HepG2 (cell line): Measurements from ENCODE around the gene ZFHX3. TPM values are rescaled to one million over a fixed set of nuclear protein-coding genes. Genes with fewer than 3 reads are reported as not detected.
A peak's percentile ranks its signal among the peaks of the same experiment; 100 is the strongest.

Source experiments
- ATAC-seq: fragments of 200-7000 bp; cut with Tn5 transposase; 3 replicates; pipeline ENCODE4 v1.9.1; 2020; ENCODE audit warnings: mild to moderate bottlenecking, moderate library complexity
- BruUV-seq: library from RNA; stranded (reverse); fragments of 400-500 nt; replicated peaks from 2 replicates; lab custom pipeline; 2021; lab: Mats Ljungman, UMichigan
- CTCF ChIA-PET: fragments of 300-600 bp; formaldehyde crosslinking; extraction: SDS; loops from one replicate; lab custom pipeline; 2021; ENCODE audit warnings: low total read pairs, inconsistent platforms, low intra/inter-chr PET ratio; lab: Yijun Ruan, JAX
- POLR2A ChIA-PET: fragments of 350-600 bp; sonication (Branson Sonifier 250); formaldehyde crosslinking; loops from one replicate; lab custom pipeline; 2020; ENCODE audit warnings: antibody characterized with exemption, inconsistent platforms; lab: Yijun Ruan, JAX
- DNase-seq: peaks from one replicate; pipeline ENCODE4 v3.0.0-alpha.2; 2015; ENCODE audit warnings: low spot score
- FAIRE-seq: peaks from 3 replicates; lab custom pipeline; 2011; peaks lifted over from hg19 to GRCh38; lab: Jason Lieb, UNC
- H2AFZ ChIP-seq: one replicate; pipeline ENCODE4 v1.6.1; 2011; ENCODE audit warnings: low read length, inconsistent platforms
- H3K27ac ChIP-seq: fragments of 300-600 bp; 3 replicates; pipeline ENCODE4 v1.8.0; 2011; ENCODE audit warnings: mixed run types, mild to moderate bottlenecking, mixed read lengths, low read length, inconsistent platforms; ENCODE audit not compliant: insufficient read depth; ENCODE audit errors: extremely low read length
- H3K27me3 ChIP-seq, 2 experiments: fragments of 200-600 bp in 1 of 2; 2 replicates in 1 of 2; 3 replicates in 1 of 2; pipeline versions ENCODE4 v1.6.0 to v1.8.0; 2011; ENCODE audit warnings: low read length in 2 of 2, mild to moderate bottlenecking in 2 of 2, moderate library complexity in 2 of 2, inconsistent platforms in 1 of 2; ENCODE audit not compliant: insufficient read depth in 2 of 2, control insufficient read depth in 1 of 2
- H3K36me3 ChIP-seq, 2 experiments: fragments of 200-600 bp in 1 of 2; replicated peaks in 1 of 2; 2 replicates in 1 of 2; 3 replicates in 1 of 2; pipeline versions ENCODE4 v1.5.1 to v1.8.0; 2011; ENCODE audit warnings: low read length in 2 of 2, inconsistent platforms in 1 of 2; ENCODE audit not compliant: insufficient read depth in 2 of 2, control insufficient read depth in 1 of 2
- H3K4me1 ChIP-seq: 2 replicates; pipeline ENCODE4 v1.5.1; 2012; ENCODE audit warnings: low read length, inconsistent platforms; ENCODE audit not compliant: insufficient read depth
- H3K4me2 ChIP-seq: 2 replicates; pipeline ENCODE4 v1.6.0; 2011; ENCODE audit warnings: low read depth, low read length, inconsistent platforms
- H3K4me3 ChIP-seq, 3 experiments: fragments of 200-600 bp in 1 of 3; sonication (generic), shearing (Covaris generic) in 1 of 3; replicated peaks in 1 of 3; 2 replicates each; pipeline ENCODE4 v1.5.1; 2011 to 2016; ENCODE audit warnings: low read length in 3 of 3, inconsistent platforms in 2 of 3, low read depth in 2 of 3, mild to moderate bottlenecking in 2 of 3, control low read depth in 1 of 3, mixed read lengths in 1 of 3; ENCODE audit not compliant: insufficient read depth in 1 of 3
- H3K79me2 ChIP-seq: one replicate; pipeline ENCODE4 v1.6.1; 2011; ENCODE audit warnings: low read length, inconsistent platforms; ENCODE audit not compliant: insufficient read depth
- H3K9ac ChIP-seq: 2 replicates; pipeline ENCODE4 v1.6.0; 2011; ENCODE audit warnings: mild to moderate bottlenecking, low read depth, low read length, inconsistent platforms; ENCODE audit not compliant: insufficient read depth
- H3K9me3 ChIP-seq: 2 replicates; pipeline ENCODE4 v1.5.1; 2012; ENCODE audit warnings: mild to moderate bottlenecking, low read length
- H4K20me1 ChIP-seq: 2 replicates; pipeline ENCODE4 v1.6.0; 2011; ENCODE audit warnings: inconsistent platforms, mild to moderate bottlenecking, low read length, moderate library complexity; ENCODE audit not compliant: insufficient read depth
- CEBPB ChIP-seq: IDR thresholded peaks from 2 replicates; pipeline ENCODE4 v1.6.1; 2011; ENCODE audit warnings: low read depth, low read length, improper control_type of control experiment, borderline replicate concordance
- HOXD1 ChIP-seq: sonication (generic); formaldehyde crosslinking; IDR thresholded peaks from 2 replicates; pipeline ENCODE4 v1.5.0; 2020; ENCODE audit warnings: missing genetic modification reagents
- KDM3A ChIP-seq: IDR thresholded peaks from 2 replicates; pipeline ENCODE4 v1.6.1; 2018; ENCODE audit warnings: low read depth, missing compliant biosample characterization
- MED8 ChIP-seq: sonication (generic); formaldehyde crosslinking; IDR thresholded peaks from 2 replicates; pipeline ENCODE4 v1.8.1; 2023; ENCODE audit warnings: mild to moderate bottlenecking, missing genetic modification reagents; ENCODE audit not compliant: insufficient replicate concordance
- MYC ChIP-seq: sonication (generic); formaldehyde crosslinking; IDR thresholded peaks from 2 replicates; pipeline ENCODE4 v1.9.0; 2021; ENCODE audit warnings: missing genetic modification reagents, borderline replicate concordance
- NBN ChIP-seq: fragments of 450-650 bp; conservative IDR thresholded peaks from 2 replicates; pipeline ENCODE4 v1.6.1; 2017
- NFRKB ChIP-seq: fragments of 450-650 bp; IDR thresholded peaks from 2 replicates; pipeline ENCODE4 v1.6.1; 2017
- PHF21A ChIP-seq: sonication (generic); formaldehyde crosslinking; IDR thresholded peaks from 2 replicates; pipeline ENCODE4 v1.5.0; 2020; ENCODE audit warnings: mild to moderate bottlenecking, missing genetic modification reagents
- RCOR2 ChIP-seq: IDR thresholded peaks from 2 replicates; pipeline ENCODE4 v1.6.1; 2016; ENCODE audit warnings: missing biosample characterization, missing genetic modification reagents
- RELA ChIP-seq: sonication (generic); formaldehyde crosslinking; IDR thresholded peaks from 2 replicates; pipeline ENCODE4 v1.4.0; 2020; ENCODE audit warnings: missing genetic modification reagents
- SAP130 ChIP-seq: IDR thresholded peaks from 2 replicates; pipeline ENCODE4 v1.6.1; 2016; ENCODE audit warnings: low read depth
- ZFP36L1 ChIP-seq: sonication (generic); formaldehyde crosslinking; IDR thresholded peaks from 2 replicates; pipeline ENCODE4 v1.8.0; 2022; ENCODE audit warnings: mild to moderate bottlenecking, missing genetic modification reagents, moderate library complexity
- ZFP41 ChIP-seq: sonication (generic); formaldehyde crosslinking; IDR thresholded peaks from 2 replicates; pipeline ENCODE4 v1.4.0; 2020; ENCODE audit warnings: mild to moderate bottlenecking, missing genetic modification reagents, borderline replicate concordance
- ZNF232 ChIP-seq: sonication (generic); formaldehyde crosslinking; IDR thresholded peaks from 2 replicates; pipeline ENCODE4 v1.4.0; 2020; ENCODE audit warnings: missing genetic modification reagents, borderline replicate concordance
- ZNF549 ChIP-seq: sonication (generic); formaldehyde crosslinking; IDR thresholded peaks from 2 replicates; pipeline ENCODE4 v1.5.0; 2020; ENCODE audit warnings: missing genetic modification reagents
- ZNF550 ChIP-seq: sonication (generic); formaldehyde crosslinking; IDR thresholded peaks from 2 replicates; pipeline ENCODE4 v1.4.0; 2020; ENCODE audit warnings: mild to moderate bottlenecking, missing genetic modification reagents, borderline replicate concordance
- ZNF556 ChIP-seq: sonication (generic); formaldehyde crosslinking; IDR thresholded peaks from 2 replicates; pipeline ENCODE4 v1.4.0; 2020; ENCODE audit warnings: mild to moderate bottlenecking, missing genetic modification reagents, borderline replicate concordance
- WGBS: methylation state at CpG from one replicate; pipeline ENCODE4 v1.1.6; 2017; ENCODE audit warnings: low lambda C conversion rate; 5-methylcytosine and 5-hydroxymethylcytosine counted together
- in situ Hi-C: cut with HindIII; loops from 2 replicates; pipeline ENCODE4 v1.10.0; 2017; ENCODE audit warnings: low pct_unique_long_range_greater_than_20kb; ENCODE audit not compliant: extremely low pct_ligation_motif_present
- intact Hi-C: fragments of 100-400 bp; cut with micrococcal nuclease; formaldehyde crosslinking; loops from one replicate; pipeline ENCODE4 v1.10.0; 2022; ENCODE audit not compliant: unreplicated experiment
- polyA plus RNA-seq, 8 experiments: library from polyadenylated mRNA; depleted of rRNA in 3 of 8; stranded (reverse) in 7 of 8; unstranded in 1 of 8; fragments of >200 nt; fragmentation: Illumina TruSeq in 4 of 8; extraction: Trizol in 4 of 8; gene quantifications; 2 replicates each; pipeline versions ENCODE4 v1.2.1 to v1.2.3, GENCODE V29; 2011 to 2016; ENCODE audit warnings: low read depth in 4 of 8, missing spikeins in 1 of 8, mixed read lengths in 1 of 8; ENCODE audit not compliant: insufficient read depth in 1 of 8
- total RNA-seq, 5 experiments: library from RNA; depleted of rRNA; stranded (reverse); fragments of >200 nt; fragmentation: Illumina TruSeq; extraction: Trizol; gene quantifications; 2 replicates each; pipeline ENCODE4 v1.2.3, GENCODE V29; 2016; ENCODE audit warnings: low read depth in 1 of 5
- TF ChIP-seq, protein P1 (sequence below): sonication (generic); formaldehyde crosslinking; IDR thresholded peaks from 2 replicates; pipeline ENCODE4 v1.9.0; 2021; ENCODE audit warnings: missing genetic modification reagents, mild to moderate bottlenecking, borderline replicate concordance
- TF ChIP-seq, protein P2 (sequence below): sonication (generic); formaldehyde crosslinking; IDR thresholded peaks from 2 replicates; pipeline ENCODE4 v1.9.0; 2021; ENCODE audit warnings: missing genetic modification reagents, borderline replicate concordance
- TF ChIP-seq, protein P3 (sequence below): sonication (generic); formaldehyde crosslinking; IDR thresholded peaks from 2 replicates; pipeline ENCODE4 v1.5.0; 2020; ENCODE audit warnings: mild to moderate bottlenecking, missing genetic modification reagents

Gene ZFHX3
- total and polyA plus RNA-seq, 2 of the 13 experiments (the other 11 are each of a cell fraction or from before 2014, with no cell fraction given): 5.0 to 6.0 TPM

DNA sequence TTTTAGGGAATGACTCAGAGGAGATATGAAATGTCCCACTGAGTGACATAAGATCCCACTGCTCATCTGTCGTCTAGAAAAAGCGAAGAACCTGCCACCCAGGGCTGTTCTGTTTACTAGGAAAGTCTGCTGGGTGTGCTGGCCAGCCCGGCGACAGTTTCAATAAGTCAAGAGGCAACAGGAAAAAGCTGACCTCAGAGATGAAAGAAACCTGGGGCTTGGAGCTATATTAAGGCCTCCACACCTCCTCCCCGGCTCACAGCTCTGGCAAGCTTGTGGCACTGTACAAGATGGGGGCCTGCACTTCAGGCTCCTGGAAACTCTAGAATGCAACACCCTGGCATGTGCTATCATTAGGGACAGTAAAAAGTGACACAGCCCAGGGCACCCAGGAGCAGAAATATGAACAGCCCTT, 10.6 kb downstream of the ZFHX3 start:
- Histone ChIP-seq H3K4me1 (peaks cover 97% of the 10 kb centered on the region), H3K27ac (peak overlapping the region; percentile 84), H3K9ac (peak overlapping the region; percentile 62), H3K36me3 (peaks cover 2 to 7% of the 10 kb centered on the region in 2 experiments; a peak in 2 of 5 replicates), H2AFZ (no peak overlapping the region), H3K9me3 (no peaks in the 10 kb centered on the region), H3K4me3 (peak overlapping the region in 2 of 3 experiments; percentile 12 to 51; a peak in 5 of 6 replicates), H3K27me3 (no peaks in the 10 kb centered on the region), H3K4me2 (peak overlapping the region; percentile 83), H4K20me1 (peaks cover 11% of the 10 kb centered on the region; the same call in 1 of the 2 replicates), H3K79me2 (peaks cover 99% of the 10 kb centered on the region)
- DNase-seq: no peak
- ChIA-PET CTCF (no interaction called here), POLR2A (interaction anchor here (0.9 to 4.2 kb wide), 9 partner anchors 9 to 204 kb away, joined by 3 to 49 read pairs (median 4); partner anchors contain the start of gene ZFHX3)
- FAIRE-seq: peak; percentile 8
- TSS peak; percentile 25 for BruUV-seq
- WGBS: 27% methylated on average over 5 of the region's 5 CpGs
- in situ Hi-C loops: no loop called here
- intact Hi-C loops: no loop called here
- ATAC-seq: peak; percentile 60
- TF ChIP-seq MED8 (CRISPR knock-in tag) (no peak), KDM3A (CRISPR knock-in tag) (no peak), HOXD1 (0 out of 2 replicates have a peak, but pooled peaks have one; percentile 5), PHF21A (no peak), NBN (no peak), ZNF550 (CRISPR knock-in tag) (no peak), ZFP41 (CRISPR knock-in tag) (no peak), ZNF556 (CRISPR knock-in tag) (no peak), NFRKB (no peak), RCOR2 (CRISPR knock-in tag) (no peak), ZNF232 (CRISPR knock-in tag) (peak; percentile 17; the same call in 1 of the 2 replicates), SAP130 (CRISPR knock-in tag) (0 out of 2 replicates have a peak, but pooled peaks have one; percentile 9), MYC (0 out of 2 replicates have a peak, but pooled peaks have one; percentile 14), ZFP36L1 (CRISPR knock-in tag) (0 out of 2 replicates have a peak, but pooled peaks have one; percentile 30), ZNF549 (CRISPR knock-in tag) (no peak), RELA (no peak), CEBPB (no peak)
- TF ChIP-seq, protein P1, sequence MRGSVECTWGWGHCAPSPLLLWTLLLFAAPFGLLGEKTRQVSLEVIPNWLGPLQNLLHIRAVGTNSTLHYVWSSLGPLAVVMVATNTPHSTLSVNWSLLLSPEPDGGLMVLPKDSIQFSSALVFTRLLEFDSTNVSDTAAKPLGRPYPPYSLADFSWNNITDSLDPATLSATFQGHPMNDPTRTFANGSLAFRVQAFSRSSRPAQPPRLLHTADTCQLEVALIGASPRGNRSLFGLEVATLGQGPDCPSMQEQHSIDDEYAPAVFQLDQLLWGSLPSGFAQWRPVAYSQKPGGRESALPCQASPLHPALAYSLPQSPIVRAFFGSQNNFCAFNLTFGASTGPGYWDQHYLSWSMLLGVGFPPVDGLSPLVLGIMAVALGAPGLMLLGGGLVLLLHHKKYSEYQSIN: no peak
- TF ChIP-seq, protein P2, sequence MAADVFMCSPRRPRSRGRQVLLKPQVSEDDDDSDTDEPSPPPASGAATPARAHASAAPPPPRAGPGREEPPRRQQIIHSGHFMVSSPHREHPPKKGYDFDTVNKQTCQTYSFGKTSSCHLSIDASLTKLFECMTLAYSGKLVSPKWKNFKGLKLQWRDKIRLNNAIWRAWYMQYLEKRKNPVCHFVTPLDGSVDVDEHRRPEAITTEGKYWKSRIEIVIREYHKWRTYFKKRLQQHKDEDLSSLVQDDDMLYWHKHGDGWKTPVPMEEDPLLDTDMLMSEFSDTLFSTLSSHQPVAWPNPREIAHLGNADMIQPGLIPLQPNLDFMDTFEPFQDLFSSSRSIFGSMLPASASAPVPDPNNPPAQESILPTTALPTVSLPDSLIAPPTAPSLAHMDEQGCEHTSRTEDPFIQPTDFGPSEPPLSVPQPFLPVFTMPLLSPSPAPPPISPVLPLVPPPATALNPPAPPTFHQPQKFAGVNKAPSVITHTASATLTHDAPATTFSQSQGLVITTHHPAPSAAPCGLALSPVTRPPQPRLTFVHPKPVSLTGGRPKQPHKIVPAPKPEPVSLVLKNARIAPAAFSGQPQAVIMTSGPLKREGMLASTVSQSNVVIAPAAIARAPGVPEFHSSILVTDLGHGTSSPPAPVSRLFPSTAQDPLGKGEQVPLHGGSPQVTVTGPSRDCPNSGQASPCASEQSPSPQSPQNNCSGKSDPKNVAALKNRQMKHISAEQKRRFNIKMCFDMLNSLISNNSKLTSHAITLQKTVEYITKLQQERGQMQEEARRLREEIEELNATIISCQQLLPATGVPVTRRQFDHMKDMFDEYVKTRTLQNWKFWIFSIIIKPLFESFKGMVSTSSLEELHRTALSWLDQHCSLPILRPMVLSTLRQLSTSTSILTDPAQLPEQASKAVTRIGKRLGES (CRISPR knock-in tag): no peak
- TF ChIP-seq, protein P3, sequence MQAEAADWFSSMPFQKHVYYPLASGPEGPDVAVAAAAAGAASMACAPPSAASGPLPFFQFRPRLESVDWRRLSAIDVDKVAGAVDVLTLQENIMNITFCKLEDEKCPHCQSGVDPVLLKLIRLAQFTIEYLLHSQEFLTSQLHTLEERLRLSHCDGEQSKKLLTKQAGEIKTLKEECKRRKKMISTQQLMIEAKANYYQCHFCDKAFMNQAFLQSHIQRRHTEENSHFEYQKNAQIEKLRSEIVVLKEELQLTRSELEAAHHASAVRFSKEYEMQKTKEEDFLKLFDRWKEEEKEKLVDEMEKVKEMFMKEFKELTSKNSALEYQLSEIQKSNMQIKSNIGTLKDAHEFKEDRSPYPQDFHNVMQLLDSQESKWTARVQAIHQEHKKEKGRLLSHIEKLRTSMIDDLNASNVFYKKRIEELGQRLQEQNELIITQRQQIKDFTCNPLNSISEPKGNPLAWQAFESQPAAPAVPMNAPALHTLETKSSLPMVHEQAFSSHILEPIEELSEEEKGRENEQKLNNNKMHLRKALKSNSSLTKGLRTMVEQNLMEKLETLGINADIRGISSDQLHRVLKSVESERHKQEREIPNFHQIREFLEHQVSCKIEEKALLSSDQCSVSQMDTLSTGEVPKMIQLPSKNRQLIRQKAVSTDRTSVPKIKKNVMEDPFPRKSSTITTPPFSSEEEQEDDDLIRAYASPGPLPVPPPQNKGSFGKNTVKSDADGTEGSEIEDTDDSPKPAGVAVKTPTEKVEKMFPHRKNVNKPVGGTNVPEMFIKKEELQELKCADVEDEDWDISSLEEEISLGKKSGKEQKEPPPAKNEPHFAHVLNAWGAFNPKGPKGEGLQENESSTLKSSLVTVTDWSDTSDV (CRISPR knock-in tag): no peak
